Liver (tissue), 9 donors: ENCODE results near the gene H2AZ2. TPM values are rescaled to one million over a fixed set of nuclear protein-coding genes. Genes with fewer than 3 reads are reported as not detected.
A peak's percentile ranks its signal among the peaks of the same experiment; 100 is the strongest.

Source experiments
- DNase-seq: peaks from one replicate; pipeline ENCODE4 v3.0.0-alpha.2; 2017; ENCODE audit warnings: low spot score
- H3K27ac ChIP-seq, 2 donors: one replicate each; pipeline ENCODE4 v1.7.0; 2013; ENCODE audit warnings: inconsistent platforms in 2 of 2, low read length in 2 of 2, control low read depth in 1 of 2, low read depth in 1 of 2, mild to moderate bottlenecking in 1 of 2
- H3K27me3 ChIP-seq, 4 donors: one replicate each; pipeline versions ENCODE4 v1.6.1 to v1.7.0; 2013; ENCODE audit warnings: low read length in 3 of 4, inconsistent platforms in 1 of 4, mild to moderate bottlenecking in 1 of 4, moderate library complexity in 1 of 4; ENCODE audit not compliant: control insufficient read depth in 4 of 4, insufficient read depth in 4 of 4
- H3K36me3 ChIP-seq, 4 donors: one replicate each; pipeline versions ENCODE4 v1.6.1 to v1.7.0; 2013; ENCODE audit warnings: low read length in 3 of 4, mild to moderate bottlenecking in 3 of 4, low read depth in 1 of 4, moderate library complexity in 1 of 4; ENCODE audit not compliant: control insufficient read depth in 4 of 4, insufficient read depth in 3 of 4
- H3K4me1 ChIP-seq, 4 donors: one replicate each; pipeline versions ENCODE4 v1.6.1 to v1.7.0; 2013; ENCODE audit warnings: low read length in 3 of 4, mild to moderate bottlenecking in 3 of 4, moderate library complexity in 1 of 4; ENCODE audit not compliant: control insufficient read depth in 4 of 4, insufficient read depth in 4 of 4
- H3K4me3 ChIP-seq, 3 donors: one replicate each; pipeline versions ENCODE4 v1.6.1 to v1.7.0; 2013; ENCODE audit warnings: low read length in 3 of 3, control low read depth in 1 of 3, low read depth in 1 of 3, mild to moderate bottlenecking in 1 of 3
- H3K9ac ChIP-seq, 2 donors: one replicate each; pipeline ENCODE4 v1.7.0; 2013; ENCODE audit warnings: low read length in 2 of 2, mild to moderate bottlenecking in 2 of 2, moderate library complexity in 2 of 2, control low read depth in 1 of 2, low read depth in 1 of 2
- H3K9me3 ChIP-seq, 4 donors: one replicate each; pipeline versions ENCODE4 v1.6.1 to v1.7.0; 2013; ENCODE audit warnings: low read length in 3 of 4; ENCODE audit not compliant: control insufficient read depth in 4 of 4
- FOXA1 ChIP-seq: IDR thresholded peaks from 2 replicates; pipeline ENCODE4 v1.6.1; 2016; ENCODE audit warnings: antibody characterized with exemption
- FOXA2 ChIP-seq: IDR thresholded peaks from 2 replicates; pipeline ENCODE4 v1.6.1; 2016; ENCODE audit warnings: antibody characterized with exemption
- HNF4A ChIP-seq, 2 donors: conservative IDR thresholded peaks; 2 replicates each; pipeline ENCODE4 v1.6.1; 2016; ENCODE audit warnings: antibody characterized with exemption in 2 of 2, mild to moderate bottlenecking in 2 of 2
- HNF4G ChIP-seq: IDR thresholded peaks from 2 replicates; pipeline ENCODE4 v1.6.1; 2016; ENCODE audit warnings: antibody characterized with exemption
- JUND ChIP-seq, 2 donors: IDR thresholded peaks; 2 replicates each; pipeline ENCODE4 v1.6.1; 2016; ENCODE audit warnings: antibody characterized with exemption in 2 of 2
- NR2F2 ChIP-seq: IDR thresholded peaks from 2 replicates; pipeline ENCODE4 v1.6.1; 2016; ENCODE audit warnings: antibody characterized with exemption
- RAD21 ChIP-seq, 2 donors: IDR thresholded peaks; 2 replicates each; pipeline ENCODE4 v1.6.1; 2016; ENCODE audit warnings: antibody characterized with exemption in 2 of 2, mild to moderate bottlenecking in 2 of 2
- SP1 ChIP-seq: IDR thresholded peaks from 2 replicates; pipeline ENCODE4 v1.6.1; 2018; ENCODE audit warnings: antibody characterized with exemption, mild to moderate bottlenecking
- YY1 ChIP-seq: IDR thresholded peaks from 2 replicates; pipeline ENCODE4 v1.6.1; 2016; ENCODE audit warnings: antibody characterized with exemption, mild to moderate bottlenecking
- WGBS: extraction: QIAGEN DNeasy Blood & Tissue Kit; methylation state at CpG from one replicate; pipeline ENCODE4 v1.1.7; 2013; 5-methylcytosine and 5-hydroxymethylcytosine counted together
- polyA plus RNA-seq, 2 donors: library from polyadenylated mRNA; stranded (reverse) in 1 of 2; unstranded in 1 of 2; fragments of 200-250 nt in 1 of 2; fragments of >200 nt in 1 of 2; fragmentation: Nextera tagmentation in 1 of 2; extraction: Ambion mirVana in 1 of 2; gene quantifications; one replicate each; pipeline versions ENCODE4 v1.2.1 to v1.2.3, GENCODE V29; 2013 to 2015
- total RNA-seq, 2 donors: library from RNA; depleted of rRNA; stranded (reverse); fragments of >200 nt; gene quantifications; one replicate each; pipeline ENCODE4 v1.2.3, GENCODE V29; 2014
- TF ChIP-seq, protein P1 (sequence below): fragments of 150-350 bp; IDR thresholded peaks from 2 replicates; pipeline ENCODE4 v1.5.1; 2017; ENCODE audit warnings: improper control_type of control experiment, low read depth, low read length; ENCODE audit not compliant: missing input control
- TF ChIP-seq, protein P2 (sequence below): IDR thresholded peaks from 2 replicates; pipeline ENCODE4 v1.6.1; 2016; ENCODE audit warnings: antibody characterized with exemption, mild to moderate bottlenecking
- TF ChIP-seq, protein P3 (sequence below): IDR thresholded peaks from 2 replicates; pipeline ENCODE4 v1.6.1; 2016; ENCODE audit warnings: antibody characterized with exemption
- TF ChIP-seq, protein P4 (sequence below): IDR thresholded peaks from 2 replicates; pipeline ENCODE4 v1.6.1; 2016; ENCODE audit warnings: antibody characterized with exemption
- donor health status: healthy.
- donor health status: healthy.
- donor health status: healthy.
- donor health status: healthy.
- donor health status: healthy.

The H2AZ2 gene
- total and polyA plus RNA-seq, 4 donors, result 51.3 to 182 (median 69.5) TPM

DNA sequence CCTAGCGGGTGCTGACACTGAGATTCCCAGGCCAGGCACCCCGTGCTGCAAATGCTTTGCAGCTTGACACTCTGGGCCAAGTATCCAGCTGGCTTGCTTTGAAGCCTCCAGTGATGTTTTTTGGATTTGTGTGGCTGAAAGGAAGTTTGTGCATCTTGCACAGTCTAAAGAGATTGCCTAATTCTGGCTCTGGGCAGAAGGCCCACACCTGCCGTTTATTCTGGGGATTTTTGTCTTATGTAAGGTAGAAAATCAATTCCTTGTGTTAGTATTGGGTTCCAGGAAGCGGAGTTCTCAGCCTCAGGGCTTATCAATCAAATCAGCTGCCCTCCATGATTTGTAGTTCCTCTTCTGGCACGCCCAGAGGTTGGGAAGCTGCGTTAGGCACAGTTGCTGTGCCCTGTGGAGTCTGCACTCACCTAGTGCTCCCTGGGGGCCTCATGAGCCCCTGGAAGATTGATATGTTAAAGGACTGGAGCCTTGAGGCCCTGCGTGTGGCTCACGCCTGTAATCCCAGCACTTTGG is 45.9 kb upstream of the H2AZ2 start (continued):
- TF ChIP-seq HNF4A (conservative IDR thresholded peaks at IDR 0.05), result peak; percentile 68 to 72

DNA sequence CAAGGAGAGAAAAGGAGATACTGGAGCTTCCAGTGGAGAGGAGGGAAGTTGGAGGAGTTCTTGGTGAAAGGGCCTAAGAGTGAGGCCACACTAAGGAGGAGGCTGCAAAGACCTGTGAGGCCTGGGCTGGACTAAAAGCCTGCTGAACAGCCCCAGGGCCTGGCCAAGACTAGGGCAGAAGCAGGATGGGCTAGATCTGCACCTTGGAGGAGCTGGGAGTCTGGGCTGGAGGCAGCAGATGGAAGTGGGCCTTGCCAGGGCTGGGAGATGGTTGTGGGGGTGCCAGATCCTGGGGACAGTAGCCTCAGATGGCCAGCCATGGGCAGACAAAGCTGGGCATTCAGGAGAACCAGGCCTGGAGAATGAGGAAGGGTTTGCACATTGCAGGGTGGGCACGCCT is 43.9 kb upstream of the H2AZ2 start:
- Histone ChIP-seq H3K9ac (no peak overlapping the region), H3K36me3 (no peaks in the 10 kb centered on the region), H3K4me3 (no peak overlapping the region), H3K27me3 (no peaks in the 10 kb centered on the region), H3K4me1 (peaks cover 5 to 12% (median 10%) of the 10 kb centered on the region in 4 donors), H3K9me3 (no peaks in the 10 kb centered on the region), H3K27ac (no peak overlapping the region)
- WGBS, result 92% methylated on average over 1 of the region's 1 CpG
- no peak for DNase-seq
- TF ChIP-seq, protein P1, sequence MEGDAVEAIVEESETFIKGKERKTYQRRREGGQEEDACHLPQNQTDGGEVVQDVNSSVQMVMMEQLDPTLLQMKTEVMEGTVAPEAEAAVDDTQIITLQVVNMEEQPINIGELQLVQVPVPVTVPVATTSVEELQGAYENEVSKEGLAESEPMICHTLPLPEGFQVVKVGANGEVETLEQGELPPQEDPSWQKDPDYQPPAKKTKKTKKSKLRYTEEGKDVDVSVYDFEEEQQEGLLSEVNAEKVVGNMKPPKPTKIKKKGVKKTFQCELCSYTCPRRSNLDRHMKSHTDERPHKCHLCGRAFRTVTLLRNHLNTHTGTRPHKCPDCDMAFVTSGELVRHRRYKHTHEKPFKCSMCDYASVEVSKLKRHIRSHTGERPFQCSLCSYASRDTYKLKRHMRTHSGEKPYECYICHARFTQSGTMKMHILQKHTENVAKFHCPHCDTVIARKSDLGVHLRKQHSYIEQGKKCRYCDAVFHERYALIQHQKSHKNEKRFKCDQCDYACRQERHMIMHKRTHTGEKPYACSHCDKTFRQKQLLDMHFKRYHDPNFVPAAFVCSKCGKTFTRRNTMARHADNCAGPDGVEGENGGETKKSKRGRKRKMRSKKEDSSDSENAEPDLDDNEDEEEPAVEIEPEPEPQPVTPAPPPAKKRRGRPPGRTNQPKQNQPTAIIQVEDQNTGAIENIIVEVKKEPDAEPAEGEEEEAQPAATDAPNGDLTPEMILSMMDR, result no peak
- TF ChIP-seq HNF4A (conservative IDR thresholded peaks at IDR 0.05) (no peak), FOXA1 (no peak), SP1 (no peak), YY1 (no peak), FOXA2 (no peak)
- TF ChIP-seq, protein P2, sequence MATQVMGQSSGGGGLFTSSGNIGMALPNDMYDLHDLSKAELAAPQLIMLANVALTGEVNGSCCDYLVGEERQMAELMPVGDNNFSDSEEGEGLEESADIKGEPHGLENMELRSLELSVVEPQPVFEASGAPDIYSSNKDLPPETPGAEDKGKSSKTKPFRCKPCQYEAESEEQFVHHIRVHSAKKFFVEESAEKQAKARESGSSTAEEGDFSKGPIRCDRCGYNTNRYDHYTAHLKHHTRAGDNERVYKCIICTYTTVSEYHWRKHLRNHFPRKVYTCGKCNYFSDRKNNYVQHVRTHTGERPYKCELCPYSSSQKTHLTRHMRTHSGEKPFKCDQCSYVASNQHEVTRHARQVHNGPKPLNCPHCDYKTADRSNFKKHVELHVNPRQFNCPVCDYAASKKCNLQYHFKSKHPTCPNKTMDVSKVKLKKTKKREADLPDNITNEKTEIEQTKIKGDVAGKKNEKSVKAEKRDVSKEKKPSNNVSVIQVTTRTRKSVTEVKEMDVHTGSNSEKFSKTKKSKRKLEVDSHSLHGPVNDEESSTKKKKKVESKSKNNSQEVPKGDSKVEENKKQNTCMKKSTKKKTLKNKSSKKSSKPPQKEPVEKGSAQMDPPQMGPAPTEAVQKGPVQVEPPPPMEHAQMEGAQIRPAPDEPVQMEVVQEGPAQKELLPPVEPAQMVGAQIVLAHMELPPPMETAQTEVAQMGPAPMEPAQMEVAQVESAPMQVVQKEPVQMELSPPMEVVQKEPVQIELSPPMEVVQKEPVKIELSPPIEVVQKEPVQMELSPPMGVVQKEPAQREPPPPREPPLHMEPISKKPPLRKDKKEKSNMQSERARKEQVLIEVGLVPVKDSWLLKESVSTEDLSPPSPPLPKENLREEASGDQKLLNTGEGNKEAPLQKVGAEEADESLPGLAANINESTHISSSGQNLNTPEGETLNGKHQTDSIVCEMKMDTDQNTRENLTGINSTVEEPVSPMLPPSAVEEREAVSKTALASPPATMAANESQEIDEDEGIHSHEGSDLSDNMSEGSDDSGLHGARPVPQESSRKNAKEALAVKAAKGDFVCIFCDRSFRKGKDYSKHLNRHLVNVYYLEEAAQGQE, result no peak
- TF ChIP-seq, protein P3, sequence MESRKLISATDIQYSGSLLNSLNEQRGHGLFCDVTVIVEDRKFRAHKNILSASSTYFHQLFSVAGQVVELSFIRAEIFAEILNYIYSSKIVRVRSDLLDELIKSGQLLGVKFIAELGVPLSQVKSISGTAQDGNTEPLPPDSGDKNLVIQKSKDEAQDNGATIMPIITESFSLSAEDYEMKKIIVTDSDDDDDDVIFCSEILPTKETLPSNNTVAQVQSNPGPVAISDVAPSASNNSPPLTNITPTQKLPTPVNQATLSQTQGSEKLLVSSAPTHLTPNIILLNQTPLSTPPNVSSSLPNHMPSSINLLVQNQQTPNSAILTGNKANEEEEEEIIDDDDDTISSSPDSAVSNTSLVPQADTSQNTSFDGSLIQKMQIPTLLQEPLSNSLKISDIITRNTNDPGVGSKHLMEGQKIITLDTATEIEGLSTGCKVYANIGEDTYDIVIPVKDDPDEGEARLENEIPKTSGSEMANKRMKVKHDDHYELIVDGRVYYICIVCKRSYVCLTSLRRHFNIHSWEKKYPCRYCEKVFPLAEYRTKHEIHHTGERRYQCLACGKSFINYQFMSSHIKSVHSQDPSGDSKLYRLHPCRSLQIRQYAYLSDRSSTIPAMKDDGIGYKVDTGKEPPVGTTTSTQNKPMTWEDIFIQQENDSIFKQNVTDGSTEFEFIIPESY, result no peak

DNA sequence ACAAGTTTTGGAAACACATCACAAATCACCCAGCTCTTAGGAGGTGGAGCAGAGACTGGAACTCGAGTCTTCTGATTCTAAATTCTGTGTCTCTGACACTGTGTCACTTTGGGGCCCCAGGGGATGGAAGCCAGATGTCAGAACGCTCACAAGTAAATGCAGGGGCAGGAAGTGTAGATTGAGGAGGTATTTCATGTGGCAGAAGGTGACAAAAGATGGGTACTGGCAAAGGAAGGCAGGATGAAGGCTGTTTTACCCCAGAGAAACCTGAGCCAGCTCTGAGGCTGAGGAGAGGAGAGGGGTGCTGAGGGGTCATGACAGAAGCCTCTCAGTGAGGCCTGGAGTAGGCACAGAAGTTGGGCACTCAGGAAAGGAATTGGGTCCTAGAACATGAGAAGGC is 43.5 kb upstream of the H2AZ2 start:
- Histone ChIP-seq H3K36me3 (no peaks in the 10 kb centered on the region), H3K9me3 (no peaks in the 10 kb centered on the region), H3K27me3 (no peaks in the 10 kb centered on the region), H3K9ac (no peak overlapping the region), H3K27ac (no peak overlapping the region), H3K4me1 (peaks cover 5 to 14% (median 11%) of the 10 kb centered on the region in 4 donors), H3K4me3 (no peak overlapping the region)
- no peak for DNase-seq
- 79% methylated on average over 2 of the region's 2 CpGs for WGBS
- no peak for TF ChIP-seq SP1
- TF ChIP-seq, protein P2, result no peak
- no peak for TF ChIP-seq NR2F2
- TF ChIP-seq HNF4G, result no peak
- TF ChIP-seq, protein P1, result no peak
- no peak for TF ChIP-seq FOXA2
- no peak for TF ChIP-seq HNF4A (conservative IDR thresholded peaks at IDR 0.05)
- TF ChIP-seq, protein P3, result no peak
- no peak for TF ChIP-seq RAD21 (IDR thresholded peaks at IDR 0.05)
- TF ChIP-seq JUND (IDR thresholded peaks at IDR 0.05), result no peak
- no peak for TF ChIP-seq YY1
- TF ChIP-seq, protein P4, sequence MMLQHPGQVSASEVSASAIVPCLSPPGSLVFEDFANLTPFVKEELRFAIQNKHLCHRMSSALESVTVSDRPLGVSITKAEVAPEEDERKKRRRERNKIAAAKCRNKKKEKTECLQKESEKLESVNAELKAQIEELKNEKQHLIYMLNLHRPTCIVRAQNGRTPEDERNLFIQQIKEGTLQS, result no peak
